GM18867 (cell line): ENCODE data around the gene ABTB2.

Experiments used
- ATAC-seq: cut with Tn5 transposase; IDR thresholded peaks from one replicate; pipeline ENCODE4 v1.9.1; 2021; ENCODE audit warnings: mild to moderate bottlenecking, moderate library complexity; ENCODE audit not compliant: unreplicated experiment

ABTB2 gene

GRCh38 chr11:34155057-34155756, 202.6 kb downstream of the ABTB2 start:
- ATAC-seq, result no peak

- ATAC-seq, result peak; percentile 56
These were observed 203.5 kb downstream of the ABTB2 start for GRCh38 chr11:34154059-34154875.

- ATAC-seq, result no peak
These were observed 205.6 kb downstream of the ABTB2 start for GRCh38 chr11:34151916-34152845.

DNA sequence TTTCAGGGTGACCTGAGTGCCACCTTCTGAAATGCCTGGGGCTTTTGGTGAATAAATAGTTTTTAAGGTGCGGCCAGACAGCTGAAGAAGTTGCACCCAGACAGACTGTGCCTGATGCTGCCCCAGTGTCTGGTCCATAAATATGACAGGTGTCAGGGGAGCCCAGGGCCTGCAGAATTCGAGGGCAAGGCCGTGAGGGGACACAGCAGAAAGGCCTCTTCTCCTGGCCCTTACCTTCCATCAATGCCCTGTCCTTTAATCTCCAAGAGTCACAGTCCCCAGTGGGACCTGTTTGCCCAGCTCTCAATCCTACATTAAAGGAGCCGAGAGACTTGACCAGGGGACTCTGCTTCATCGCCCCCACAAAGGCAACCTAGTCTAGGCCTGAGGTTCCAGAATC, 206.6 kb downstream of the ABTB2 start:
- ATAC-seq, result no peak

DNA sequence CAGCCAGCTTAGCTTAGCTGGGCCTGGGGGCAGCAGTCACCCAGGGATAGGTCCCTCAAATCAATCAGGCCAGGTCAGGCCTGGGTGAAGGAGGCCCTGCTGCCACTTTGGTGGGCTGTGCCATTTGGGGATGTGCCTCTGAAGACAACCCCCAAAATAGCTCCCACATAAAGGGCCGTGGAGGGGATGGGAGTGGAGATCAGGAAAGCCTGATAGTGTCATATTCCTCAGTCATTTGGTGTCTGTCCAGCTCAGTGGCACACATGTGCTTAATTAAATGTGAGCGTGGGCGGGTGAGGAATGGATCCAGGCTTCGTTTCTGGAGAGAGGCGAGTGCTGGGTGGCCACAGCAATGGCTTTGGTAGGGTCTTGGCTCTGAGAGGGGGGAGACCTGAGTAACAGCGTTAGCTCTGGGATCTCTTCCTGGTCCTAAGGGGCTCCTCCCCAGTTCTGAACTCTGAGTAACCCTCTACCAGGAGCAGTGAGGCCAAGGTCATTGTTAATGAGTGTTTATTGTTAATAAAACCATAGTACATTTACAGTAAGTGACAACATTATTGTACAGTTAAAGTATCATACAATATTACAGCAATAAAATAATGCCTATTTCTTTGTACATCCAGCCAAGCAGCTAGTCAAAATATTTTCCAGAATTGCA, 207.2 kb downstream of the ABTB2 start:
- no peak for ATAC-seq

DNA sequence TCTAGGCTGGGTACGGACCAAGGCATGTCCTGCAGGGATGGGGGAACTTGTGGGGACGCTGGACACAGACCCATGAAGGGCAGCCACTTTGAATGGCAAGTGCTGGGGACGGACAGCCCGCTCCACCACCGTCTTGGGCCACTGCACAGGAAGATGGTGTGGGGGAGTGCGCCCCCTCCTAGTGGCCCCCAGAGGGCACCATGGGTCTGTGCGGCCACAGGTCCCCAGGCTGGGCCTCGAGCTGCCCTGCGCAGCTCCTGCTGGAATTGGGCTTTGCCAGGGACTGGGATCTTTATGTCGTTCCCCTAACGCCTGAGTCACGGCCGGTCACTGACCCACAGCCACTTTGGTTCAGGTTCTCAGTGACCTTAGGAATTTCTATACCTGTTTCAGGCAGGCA, 208.0 kb downstream of the ABTB2 start:
- ATAC-seq, result no peak

DNA sequence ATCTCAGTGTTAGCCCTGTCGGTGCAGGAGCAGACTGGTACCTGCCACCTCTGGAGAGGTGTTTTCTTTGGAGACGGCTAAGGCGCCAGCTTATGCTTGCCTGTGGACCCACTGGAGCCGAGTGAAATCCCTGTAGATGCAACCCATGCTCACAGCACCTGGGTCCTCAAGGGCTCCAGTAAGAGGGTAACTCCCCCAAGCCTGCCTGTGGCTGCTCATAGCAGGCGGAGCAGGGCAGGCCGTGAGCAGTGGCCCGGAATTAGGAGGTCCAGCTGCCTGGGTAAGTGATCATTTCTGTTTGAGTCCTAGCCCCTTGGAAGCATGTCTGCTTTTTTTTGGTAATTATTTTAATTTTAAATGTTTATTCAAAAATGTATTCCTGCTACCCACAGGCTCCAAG, 208.5 kb downstream of the ABTB2 start:
- no peak for ATAC-seq

GRCh38 chr11:34148504-34149165, 209.2 kb downstream of the ABTB2 start:
- ATAC-seq, result no peak

- ATAC-seq, result no peak
These were observed 210.2 kb downstream of the ABTB2 start for GRCh38 chr11:34147581-34147980.

GRCh38 chr11:34146866-34147265, 210.9 kb downstream of the ABTB2 start:
- ATAC-seq, result no peak

DNA sequence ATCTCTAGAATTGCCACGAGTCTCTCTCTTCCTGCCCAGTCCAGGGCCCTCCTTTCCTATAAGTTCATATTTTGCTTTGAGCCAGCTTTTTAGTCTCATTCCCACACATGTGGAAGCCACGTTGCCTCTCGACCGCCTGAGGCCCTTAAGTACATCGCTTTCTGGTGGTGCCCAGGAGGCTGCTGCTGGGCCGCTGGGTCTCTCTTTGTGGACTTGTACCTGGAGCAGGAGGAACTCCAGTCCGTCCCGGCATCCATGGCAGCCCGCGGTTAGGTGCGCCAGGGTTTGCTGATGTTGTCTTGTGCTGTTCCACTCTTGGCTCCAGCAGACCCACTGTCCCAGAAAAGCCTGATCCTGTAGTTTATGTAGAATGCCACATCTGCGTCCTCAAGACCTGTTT, 211.4 kb downstream of the ABTB2 start:
- ATAC-seq, result no peak

GRCh38 chr11:34145847-34146381, 211.9 kb downstream of the ABTB2 start:
- ATAC-seq, result peak; percentile 38

GRCh38 chr11:34145073-34145472, 212.7 kb downstream of the ABTB2 start:
- ATAC-seq, result no peak

GRCh38 chr11:34143048-34143447, 214.8 kb downstream of the ABTB2 start:
- ATAC-seq, result no peak

DNA sequence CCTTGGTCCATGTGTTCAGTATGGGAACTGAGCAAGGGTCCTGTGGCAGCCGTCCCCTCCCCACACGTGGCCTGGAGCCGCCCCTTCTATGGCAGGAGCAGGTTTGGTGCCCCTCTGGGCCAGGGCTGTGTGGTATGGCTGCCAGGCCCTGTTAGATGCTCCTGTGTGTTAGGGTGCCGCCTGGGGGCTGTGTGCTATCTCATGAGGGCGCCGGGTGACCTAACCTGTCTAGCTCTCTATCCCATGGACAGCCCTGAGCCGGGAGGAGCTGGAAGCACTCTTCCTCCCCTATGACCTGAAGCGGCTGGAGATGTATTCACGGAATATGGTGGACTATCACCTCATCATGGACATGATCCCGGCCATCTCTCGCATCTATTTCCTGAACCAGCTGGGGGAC, 217.7 kb downstream of the ABTB2 start:
- no peak for ATAC-seq

DNA sequence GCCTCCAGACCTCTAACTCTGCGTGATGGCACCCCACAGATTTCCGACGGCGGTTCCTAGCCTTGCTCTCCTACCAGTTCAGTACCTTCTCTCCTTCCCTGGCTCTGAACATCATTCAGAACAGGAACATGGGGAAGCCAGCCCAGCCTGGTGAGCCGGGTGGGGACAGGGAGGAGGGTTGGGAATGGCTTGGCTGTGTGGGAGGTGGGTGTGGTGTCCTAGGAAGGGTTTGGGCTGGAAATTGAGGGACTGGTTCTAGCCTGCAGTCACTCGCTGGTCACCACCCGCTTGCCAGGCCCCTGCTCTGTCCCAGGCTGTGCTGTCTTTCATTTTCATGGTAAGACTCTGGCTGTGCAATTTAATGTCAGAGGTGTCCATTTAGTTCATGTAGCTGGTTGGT, 218.5 kb downstream of the ABTB2 start:
- ATAC-seq, result no peak

GRCh38 chr11:34136420-34136819, 221.4 kb downstream of the ABTB2 start:
- ATAC-seq, result no peak

DNA sequence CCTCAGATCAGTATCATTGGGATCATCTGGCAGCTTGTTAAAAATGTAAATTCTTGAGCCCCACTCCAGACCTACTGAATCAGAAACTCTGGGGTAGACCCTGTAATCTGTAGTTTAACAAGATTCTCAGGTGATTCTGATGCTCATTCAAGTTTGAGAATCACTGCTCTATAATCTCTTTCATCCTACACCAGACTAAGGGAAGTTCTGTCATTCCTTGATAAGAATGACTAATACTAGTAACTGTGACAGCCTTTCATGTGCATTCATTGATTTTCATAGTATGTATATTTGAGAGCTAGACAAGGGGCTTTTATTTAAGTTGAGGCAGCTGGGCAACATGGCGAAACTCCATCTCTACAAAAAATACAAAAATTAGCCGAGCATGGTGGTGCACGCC, 222.4 kb downstream of the ABTB2 start:
- ATAC-seq, result no peak

DNA sequence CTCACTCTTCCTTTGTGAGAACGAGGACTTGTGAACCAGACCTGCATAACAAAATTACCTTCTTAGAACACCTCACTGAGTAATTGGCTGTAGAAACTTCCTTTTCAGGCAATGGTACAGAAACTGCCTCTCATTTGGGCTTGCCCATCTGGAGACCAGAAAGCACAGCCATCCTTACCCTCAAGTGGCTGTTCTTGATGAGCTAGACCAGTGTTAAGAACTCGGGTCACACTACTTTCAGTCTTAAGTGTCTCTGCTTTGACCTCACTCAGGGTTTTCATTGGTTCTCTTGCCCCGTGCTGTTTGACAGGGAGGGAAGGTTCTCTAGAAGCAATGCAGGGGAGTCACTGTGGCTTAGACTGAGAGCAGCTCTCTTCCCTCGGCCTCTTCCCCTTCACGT, 223.0 kb downstream of the ABTB2 start:
- ATAC-seq, result no peak
